Stromal cell of bone marrow (primary cell): ENCODE data around the gene UTP3.
"Not testable (repeated sequence)": the region's sequence is repeated elsewhere in the genome, so short reads cannot be mapped to it uniquely, and the experiment has no call there.

Source experiments
- DNase-seq: peaks from one replicate; pipeline ENCODE4 v3.0.0-alpha.2; 2012; ENCODE audit warnings: low read depth

Gene UTP3

GRCh38 chr4:70682142-70682541 is 6.2 kb upstream of the UTP3 start:
- DNase-seq: not testable (repeated sequence)

GRCh38 chr4:70687392-70687791 is 940 bp upstream of the UTP3 start:
- DNase-seq: no peak

- DNase-seq: no peak
These were observed 481 bp downstream of the UTP3 start for GRCh38 chr4:70688795-70689231.

GRCh38 chr4:70691661-70692060 is 3.3 kb downstream of the UTP3 start:
- DNase-seq: no peak

GRCh38 chr4:70694633-70695032 is 6.3 kb downstream of the UTP3 start:
- not testable (repeated sequence) for DNase-seq

- DNase-seq: not testable (repeated sequence)
These were observed 10.1 kb downstream of the UTP3 start for GRCh38 chr4:70698435-70698834.

GRCh38 chr4:70700712-70701111 is 12.4 kb downstream of the UTP3 start:
- no peak for DNase-seq

GRCh38 chr4:70701271-70701670 is 12.9 kb downstream of the UTP3 start:
- no peak for DNase-seq

GRCh38 chr4:70702592-70702991 is 14.3 kb downstream of the UTP3 start:
- not testable (repeated sequence) for DNase-seq

GRCh38 chr4:70703619-70704214 is 15.4 kb downstream of the UTP3 start:
- peak; percentile 41 for DNase-seq

- DNase-seq: peak; percentile 52
These were observed 16.0 kb downstream of the UTP3 start for GRCh38 chr4:70704215-70704930.

GRCh38 chr4:70704931-70705182 is 16.5 kb downstream of the UTP3 start:
- no peak for DNase-seq

GRCh38 chr4:70705183-70706043 is 17.1 kb downstream of the UTP3 start:
- DNase-seq: peak; percentile 47

GRCh38 chr4:70706044-70706461 is 17.7 kb downstream of the UTP3 start:
- DNase-seq: no peak

- DNase-seq: no peak
These were observed 18.2 kb downstream of the UTP3 start for GRCh38 chr4:70706516-70706915.

- no peak for DNase-seq
These were observed 21.4 kb downstream of the UTP3 start for GRCh38 chr4:70709611-70710205.

GRCh38 chr4:70711599-70711998 is 23.3 kb downstream of the UTP3 start:
- DNase-seq: no peak

- DNase-seq: no peak
These were observed 23.8 kb downstream of the UTP3 start for GRCh38 chr4:70712150-70712549.

- DNase-seq: no peak
These were observed 24.5 kb downstream of the UTP3 start for GRCh38 chr4:70712604-70713452.

- DNase-seq: no peak
These were observed 25.2 kb downstream of the UTP3 start for GRCh38 chr4:70713453-70714078.
